C1 segment of cervical spinal cord (tissue), 14 donors: ENCODE measurements around the gene KIF25.
"Not testable (repeated sequence)": the region's sequence is repeated elsewhere in the genome, so short reads cannot be mapped to it uniquely, and the experiment has no call there.

Source experiments
- DNase-seq, 14 donors: peaks; one replicate each; lab custom pipeline; 2025; lab: John Stamatoyannopoulos, UW

The KIF25 gene

GRCh38 chr6:167995731-167996151 is 1.7 kb upstream of the KIF25 start:
- DNase-seq: no peak

DNA sequence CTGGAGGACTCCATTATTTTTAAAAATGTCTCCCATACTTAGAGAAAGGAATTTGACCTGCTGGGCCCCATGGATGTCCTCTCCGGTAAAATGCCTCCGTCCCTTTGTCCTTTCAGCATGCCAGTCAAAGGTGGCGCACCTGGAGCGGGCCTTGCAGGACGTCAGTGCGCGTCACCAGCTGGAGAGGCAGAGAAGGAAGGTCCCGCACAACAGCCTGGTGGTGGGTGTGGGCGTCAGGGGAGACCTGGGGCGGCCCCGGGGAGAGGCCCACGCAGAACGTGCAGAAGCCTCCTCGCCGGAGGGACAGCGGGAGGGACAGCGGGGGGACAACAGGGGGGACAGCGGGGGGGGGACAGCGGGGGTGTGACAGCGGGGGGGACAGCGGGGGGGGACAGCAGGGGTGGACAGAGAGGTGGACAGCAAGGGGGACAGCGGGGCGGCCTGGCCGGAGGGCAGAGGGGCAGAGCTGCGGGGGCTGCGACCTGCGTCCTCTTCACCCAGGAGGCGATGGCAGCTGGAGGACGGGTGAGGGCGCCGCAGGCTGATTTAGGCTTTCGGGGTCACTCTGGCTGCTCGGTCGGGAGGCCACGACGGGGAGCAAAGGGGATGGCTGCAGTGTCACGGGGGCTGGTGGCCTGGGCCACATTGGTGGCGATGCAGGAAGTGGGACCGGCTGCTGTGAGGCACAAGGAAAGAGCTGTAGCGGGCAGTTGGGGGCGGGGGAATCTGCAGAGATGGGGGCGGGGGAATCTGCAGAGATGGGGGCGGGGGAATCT is 859 bp upstream of the KIF25 start:
- DNase-seq: peak in 3 of 14 donors; percentile 11 to 57 (median 43)

- no peak for DNase-seq
Observed at GRCh38 chr6:167998215-167998614, 744 bp downstream of the KIF25 start.

GRCh38 chr6:168000198-168001028 is 2.9 kb downstream of the KIF25 start:
- no peak for DNase-seq

GRCh38 chr6:168001029-168001332 is 3.5 kb downstream of the KIF25 start:
- DNase-seq: no peak

GRCh38 chr6:168001514-168001913 is 4.0 kb downstream of the KIF25 start:
- DNase-seq: not testable (repeated sequence)

- no peak for DNase-seq
Observed at GRCh38 chr6:168002804-168003203, 5.3 kb downstream of the KIF25 start.

DNA sequence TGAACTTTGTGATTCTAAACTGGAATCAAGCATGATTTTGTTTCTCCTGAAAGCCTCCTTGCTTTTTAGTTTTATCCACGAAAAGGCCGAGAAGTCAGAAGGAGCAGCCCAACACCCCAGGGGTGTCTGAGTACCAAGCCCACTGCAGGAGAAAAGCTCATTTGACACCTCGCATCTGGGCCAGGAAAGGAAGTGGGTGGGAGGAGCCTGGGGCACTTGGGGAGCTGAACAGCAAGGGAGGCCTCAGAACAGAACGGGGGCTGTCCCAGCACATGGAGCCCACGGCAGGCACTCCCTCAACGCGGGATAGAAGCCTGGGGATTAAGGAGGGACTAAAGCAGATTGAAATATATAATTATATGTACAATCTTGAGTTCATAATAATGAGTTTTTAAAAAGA is 6.6 kb downstream of the KIF25 start:
- DNase-seq: no peak

DNA sequence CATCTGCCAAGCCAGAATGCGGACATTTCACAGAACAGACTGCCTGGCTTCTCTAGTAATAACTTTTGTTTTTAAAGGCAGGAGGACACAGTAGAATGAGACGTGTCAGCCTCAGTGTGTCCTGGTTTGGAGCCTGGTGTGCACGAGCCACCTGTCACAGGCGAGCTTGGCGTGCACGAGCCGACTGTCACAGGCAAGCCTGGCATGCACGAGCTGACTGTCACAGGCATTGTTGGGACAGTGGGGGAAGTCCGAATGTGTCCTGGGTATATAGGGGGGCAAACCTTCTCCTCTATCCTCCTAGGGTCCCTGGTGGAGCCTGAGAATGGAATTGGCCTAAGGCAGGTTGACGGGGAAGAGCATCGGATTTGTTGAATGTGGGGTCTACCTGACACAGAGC is 7.5 kb downstream of the KIF25 start:
- DNase-seq: no peak

GRCh38 chr6:168005796-168006195 is 8.3 kb downstream of the KIF25 start:
- DNase-seq: no peak

DNA sequence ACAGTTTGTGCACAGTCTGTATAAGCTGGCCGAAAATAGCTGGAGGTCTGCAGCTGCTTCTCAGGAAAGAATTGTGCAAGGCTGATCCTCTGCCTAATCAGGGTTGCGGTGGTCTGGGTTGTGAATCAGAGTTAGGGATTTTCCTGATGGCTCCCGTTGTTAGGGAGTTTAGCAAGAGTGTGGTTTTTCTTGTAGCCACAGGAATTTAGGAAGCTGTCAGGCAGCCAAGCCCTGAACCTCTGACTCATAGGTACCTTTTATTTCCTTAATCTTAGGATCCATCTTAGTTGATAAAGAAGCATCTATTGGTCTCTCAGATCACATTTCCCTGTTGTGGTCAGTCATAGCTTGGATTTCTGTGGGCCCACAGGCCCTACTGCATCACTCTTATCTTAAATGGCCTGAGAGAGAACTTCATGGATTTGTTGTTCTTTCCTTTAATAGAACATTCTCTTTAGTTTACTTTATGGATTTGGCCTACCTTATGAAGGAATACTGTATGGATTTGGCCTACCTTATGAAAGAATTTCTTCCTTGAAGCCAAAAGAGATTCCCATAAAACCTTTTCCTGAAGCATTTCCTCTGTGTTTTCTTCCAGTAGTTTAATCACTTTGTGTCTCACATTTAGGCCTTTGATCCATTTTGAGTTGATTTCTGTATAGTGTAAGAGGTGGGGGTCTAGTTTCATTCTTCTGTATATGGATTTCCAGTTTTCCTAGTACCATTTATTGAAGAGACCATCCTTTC is 10.3 kb downstream of the KIF25 start:
- no peak for DNase-seq

DNA sequence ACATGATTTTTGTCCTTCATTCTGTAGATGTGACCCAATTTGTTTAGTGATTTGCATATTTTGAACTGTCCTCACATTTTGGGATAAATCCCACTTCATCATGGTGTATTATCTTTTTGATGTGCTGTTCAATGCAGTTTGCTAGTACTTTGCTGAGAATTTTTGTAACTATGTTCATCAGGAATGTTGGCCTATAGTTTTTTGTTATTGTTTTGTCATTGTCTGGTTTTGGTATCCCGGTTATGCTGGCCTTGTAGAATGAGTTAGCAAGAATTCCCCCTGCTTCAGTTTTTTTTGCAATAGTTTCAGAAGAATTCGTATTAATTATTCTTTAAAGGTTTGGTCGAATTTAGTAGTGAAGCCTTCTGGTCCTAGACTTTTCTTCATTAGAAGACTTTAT is 11.9 kb downstream of the KIF25 start:
- DNase-seq: no peak

DNA sequence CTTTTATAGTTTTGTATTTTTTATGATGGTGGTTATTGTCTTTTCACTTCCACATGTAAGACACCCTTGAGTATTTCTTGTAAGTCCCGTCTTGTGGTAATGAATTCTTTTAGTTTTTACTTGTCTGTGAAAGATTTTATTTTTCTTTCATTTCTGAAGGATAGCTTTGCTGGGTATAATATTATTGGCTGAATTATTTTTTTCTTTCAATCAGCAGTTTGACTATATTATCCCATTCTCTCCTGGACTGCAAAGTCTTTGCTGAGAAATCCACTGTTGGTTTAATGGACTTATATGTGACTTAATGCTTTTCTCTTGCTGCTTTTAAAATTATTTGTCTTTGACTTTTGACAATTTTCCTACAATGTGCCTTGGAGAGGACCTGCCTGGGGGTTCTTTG is 13.8 kb downstream of the KIF25 start:
- no peak for DNase-seq

DNA sequence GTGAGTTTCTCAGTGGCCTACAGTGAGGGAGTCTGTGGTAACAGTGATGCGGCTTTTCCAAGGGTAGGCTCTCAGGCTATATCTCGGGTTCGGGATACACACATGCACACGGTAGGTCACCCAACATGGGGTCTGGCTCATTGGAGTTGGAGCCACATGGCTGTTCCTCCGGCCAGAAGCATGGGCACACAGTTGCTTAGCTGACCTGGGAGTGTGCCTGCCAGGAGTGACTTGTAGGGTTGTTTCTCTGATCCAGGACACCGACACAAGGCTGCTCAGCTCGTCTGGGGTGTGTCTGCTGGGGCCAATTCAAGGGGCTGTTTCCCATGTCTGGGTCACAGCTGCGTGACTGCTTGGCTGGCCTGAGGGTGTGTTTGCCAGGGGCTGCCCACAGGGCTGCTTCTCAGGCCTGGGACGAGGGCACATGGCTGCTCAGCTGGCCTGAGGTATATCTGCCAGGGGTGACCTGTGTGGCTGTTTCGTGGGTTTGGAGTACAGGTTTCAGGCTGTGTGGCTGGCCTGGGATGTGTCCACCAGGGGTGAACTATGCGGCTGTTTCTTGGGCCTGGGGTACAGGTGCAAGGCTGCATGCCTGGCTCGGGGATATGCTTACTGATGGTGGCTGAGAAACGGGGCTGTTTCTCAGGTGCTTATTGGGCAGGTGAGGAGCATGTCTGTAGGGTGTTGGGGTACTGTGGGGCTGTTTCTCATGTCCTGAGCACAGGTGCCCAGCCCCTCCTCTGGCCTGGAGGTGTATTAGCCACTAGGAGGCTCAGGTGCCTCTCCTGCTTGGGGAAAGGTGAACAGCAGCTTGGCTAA is 15.2 kb downstream of the KIF25 start:
- DNase-seq: no peak

DNA sequence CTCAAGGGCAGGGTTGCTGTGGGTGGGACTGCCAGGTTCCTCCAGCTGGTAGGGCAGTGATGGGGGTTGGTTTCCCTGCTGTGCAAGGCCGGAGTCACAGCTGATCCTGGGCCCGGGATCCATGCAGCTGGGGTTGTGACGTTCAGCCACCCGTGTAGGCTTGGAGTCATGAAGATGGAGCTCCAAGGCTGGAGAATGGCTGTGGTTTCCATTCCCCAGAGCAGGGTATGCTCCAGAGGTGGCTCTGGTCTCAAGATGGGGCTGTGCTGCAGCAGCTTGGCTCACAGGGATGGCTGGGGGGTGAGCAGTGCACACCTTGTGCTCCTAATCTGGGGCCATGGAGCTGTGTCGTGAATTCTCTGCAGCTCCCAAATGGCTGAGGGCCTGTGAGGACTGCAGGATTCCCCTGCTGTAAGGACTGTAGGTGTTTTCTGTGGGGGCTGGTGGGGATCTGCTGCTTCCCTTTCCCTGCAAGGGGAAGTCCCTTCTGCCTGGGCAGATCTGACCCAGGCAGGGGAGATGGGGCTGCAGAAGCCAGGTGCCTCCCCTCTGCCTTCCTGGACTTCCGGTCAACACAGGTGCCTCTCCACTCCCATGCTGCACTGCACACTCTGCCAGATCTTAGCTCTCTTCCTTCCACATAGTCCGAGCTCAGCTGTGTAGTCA is 15.9 kb downstream of the KIF25 start:
- DNase-seq: no peak

- DNase-seq: no peak
Observed at GRCh38 chr6:168014428-168014827, 17.0 kb downstream of the KIF25 start.

DNA sequence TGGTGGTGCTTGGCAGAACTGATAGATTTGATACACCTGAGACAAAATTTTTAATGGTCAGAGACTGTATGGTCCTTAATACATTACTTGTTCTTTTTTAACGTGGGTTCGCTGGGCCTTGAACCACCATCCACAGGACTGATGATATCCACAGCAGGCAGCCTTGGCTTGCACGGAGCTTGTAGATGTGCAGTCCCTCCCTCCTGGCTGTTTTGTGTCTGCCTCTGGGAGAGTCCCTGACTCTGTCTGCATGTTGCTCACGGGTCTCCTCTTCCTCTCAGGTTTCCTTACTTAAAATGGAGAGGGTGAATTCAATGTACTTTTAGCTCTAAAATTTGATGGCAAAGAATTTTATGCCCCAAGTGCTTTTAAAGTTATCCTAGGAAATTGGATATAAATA is 17.5 kb downstream of the KIF25 start:
- DNase-seq: no peak

DNA sequence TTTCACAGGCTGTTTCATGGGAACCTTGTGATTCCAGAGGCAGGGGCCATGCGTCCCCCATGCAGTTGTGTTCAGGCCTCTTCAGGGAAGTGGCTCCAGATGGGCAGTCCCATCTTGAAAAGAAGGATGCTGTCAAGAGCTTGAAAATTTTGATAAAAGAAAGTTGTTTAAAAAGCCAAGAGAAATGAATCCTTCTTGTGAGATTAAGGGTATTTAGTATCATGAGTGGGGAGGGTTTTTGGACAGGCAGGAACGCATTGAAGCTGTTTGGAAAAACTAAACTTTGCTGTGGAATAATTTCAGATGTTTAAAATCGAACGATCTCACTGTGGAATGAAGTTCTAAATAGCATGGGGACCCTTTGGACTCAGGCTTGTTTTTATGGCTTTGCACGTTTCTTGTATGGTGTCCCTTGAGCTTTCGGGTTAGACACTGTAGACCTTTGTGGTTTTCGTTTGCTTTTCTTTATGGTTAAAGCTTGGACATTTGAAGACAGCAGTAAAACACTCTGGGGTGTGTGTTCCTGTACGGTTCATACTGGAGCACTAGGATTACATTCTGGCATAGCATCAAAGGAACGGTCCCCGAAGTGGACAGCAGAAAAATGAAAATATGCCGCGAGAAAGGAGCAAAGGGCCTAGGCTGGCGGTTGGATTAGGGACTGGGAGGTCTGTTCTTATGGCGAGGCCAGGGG is 18.2 kb downstream of the KIF25 start:
- DNase-seq: no peak

- DNase-seq: no peak
Observed at GRCh38 chr6:168016176-168016620, 18.7 kb downstream of the KIF25 start.
